ENCODE data around the gene SDR9C7.
"Not testable (repeated sequence)": the region's sequence is repeated elsewhere in the genome, so short reads cannot be mapped to it uniquely, and the experiment has no call there.

Gene SDR9C7

GRCh38 chr12:56953314-56953713 lies 19.1 kb upstream of the SDR9C7 start:
- DNase-seq (ENCODE audit: low read depth): no peak

DNA sequence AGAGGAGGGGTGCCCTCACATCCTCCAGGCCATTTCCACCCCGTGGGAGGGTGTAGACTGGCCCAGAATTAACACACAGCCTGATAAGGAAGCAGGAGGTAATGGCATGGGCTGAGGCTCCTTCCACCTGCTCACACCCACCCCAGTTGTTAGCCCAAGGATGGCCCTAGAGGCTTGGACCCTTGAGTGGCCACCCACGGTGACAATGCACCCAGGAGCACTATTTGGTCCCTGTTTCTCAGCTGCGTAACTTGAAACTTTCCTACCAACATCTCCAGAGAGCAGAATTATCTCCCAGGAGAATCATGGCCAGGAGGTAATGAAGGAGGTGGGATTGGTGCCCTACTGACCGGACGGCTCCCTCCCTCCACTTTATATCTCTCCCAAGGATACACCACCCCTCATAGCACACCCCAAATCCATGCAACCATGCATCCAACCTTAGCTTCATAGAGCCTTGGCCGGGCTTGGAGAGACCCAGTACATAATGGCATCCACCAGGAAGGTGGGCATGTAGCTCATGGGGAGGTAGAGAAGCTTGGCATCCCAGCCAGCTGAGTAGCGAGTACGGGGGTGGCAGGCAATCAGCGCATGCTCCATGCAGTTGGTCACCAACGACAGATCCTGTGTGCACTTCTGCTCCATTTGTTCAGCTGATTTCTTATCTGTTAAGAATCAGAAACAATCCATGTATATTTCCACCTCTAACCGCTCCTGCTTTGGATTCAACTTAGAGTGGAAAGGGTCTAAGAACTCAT lies 17.6 kb upstream of the SDR9C7 start:
- no peak for DNase-seq (ENCODE audit: low read depth)

DNA sequence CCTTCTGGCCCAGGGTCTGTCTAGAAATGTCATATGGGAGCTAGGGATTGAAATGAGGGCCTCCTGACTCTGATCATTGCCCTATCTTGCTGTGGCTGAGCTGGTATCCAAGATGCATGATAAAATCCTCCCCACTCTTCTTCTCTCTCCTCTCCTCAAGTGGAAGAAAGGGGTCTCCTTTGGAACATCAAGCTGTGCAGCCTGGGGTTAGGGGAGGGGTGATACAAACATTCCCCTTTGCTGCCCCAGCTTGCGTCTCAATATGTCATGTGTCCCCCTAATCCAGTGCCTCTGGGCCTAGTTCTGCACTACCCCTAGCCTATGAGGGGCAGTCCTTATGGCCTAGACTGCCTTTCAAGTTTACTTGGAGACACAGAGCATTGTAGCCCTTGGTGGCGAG lies 14.7 kb upstream of the SDR9C7 start:
- DNase-seq (ENCODE audit: low read depth): no peak

DNA sequence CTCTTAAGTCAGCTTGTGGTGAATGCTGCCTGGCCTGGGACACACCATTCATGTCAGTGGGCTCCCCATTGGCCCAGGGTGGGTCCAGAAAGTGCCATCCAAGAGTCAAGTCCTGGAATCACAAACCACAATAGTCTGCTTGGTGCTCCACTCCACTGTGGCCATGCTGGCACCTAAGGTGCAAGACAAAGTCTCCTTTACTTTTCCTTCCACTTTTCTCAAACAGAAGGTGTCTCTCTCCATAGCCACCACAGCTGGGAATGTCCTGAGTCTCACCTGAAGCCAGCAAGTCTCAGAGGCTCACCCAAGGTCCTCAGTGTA lies 14.2 kb upstream of the SDR9C7 start:
- DNase-seq (ENCODE audit: low read depth): no peak

DNA sequence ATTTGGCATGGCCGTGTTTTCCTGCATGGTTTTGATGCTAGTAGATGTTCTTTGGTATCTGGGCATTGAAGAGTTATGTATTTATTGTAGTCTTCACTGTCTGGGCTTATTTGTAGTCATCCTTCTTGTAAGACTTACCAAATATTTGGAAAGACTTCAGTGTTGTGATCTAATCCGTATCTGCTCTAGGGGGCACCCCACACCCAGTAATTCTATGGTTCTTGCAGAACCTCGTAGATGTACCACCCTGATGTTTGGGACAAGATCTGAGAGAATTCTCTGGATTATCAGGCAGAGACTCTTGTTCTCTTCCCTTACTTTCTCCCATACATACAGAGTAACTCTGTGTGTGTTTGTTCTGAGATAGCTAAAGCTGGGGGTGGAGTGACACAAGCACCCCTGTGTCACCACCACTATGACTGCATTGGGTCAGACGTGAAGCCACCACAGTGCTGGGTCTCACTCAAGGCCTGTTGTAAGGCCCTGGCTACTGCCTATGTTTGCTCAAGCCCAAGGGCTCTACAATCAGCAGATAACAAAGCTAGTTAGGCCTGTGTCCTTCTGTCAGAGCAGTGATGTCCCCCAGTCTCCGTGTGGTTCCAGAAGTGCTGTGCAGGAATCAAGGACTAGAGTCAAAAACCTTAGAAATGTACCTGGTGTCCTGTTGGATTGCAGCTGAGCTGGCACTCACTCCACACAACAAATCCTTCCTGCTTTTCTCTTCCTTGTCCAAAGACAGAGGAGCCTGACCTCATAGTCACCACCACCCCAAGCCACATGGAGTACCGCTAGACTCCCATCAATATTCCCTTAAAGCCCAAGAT lies 13.6 kb upstream of the SDR9C7 start:
- DNase-seq (ENCODE audit: low read depth): no peak

DNA sequence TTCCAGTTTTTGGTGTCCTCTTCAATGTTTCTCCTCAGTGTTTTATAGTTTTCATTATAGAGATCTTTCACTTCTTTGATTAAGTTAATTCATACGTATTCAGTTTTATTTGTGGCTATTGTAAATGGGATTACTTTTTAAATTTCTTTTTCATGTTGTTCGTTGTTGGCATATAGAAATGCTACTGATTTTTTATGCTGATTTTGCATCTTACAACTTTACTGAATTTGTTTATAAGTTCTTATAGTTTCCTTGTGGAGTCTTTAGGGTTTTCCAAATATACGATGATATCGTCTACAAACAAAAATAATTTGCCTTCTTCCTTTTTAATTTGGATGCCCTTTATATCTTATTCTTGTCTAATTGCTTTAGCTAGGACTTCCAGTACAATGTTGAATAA lies 9.7 kb upstream of the SDR9C7 start:
- DNase-seq (ENCODE audit: low read depth): no peak

DNA sequence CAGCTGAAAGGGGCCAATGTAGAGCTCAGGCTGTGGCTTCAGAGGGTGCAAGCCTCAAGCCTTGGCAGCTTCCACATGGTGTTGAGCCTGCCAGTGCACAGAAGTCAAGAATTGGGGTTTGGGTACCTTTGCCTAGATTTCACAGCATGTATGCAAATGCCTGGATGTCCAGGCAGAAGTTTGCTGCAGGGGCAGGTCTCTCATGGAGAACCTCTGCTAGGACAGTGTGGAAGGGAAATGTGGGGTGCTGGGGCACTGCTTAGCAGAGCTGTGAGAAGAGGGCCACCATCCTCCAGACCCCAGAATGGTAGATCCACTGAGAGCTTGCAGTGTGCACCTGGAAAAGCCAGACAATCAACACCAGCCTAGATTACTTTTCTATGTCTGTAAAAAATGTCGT lies 9.2 kb upstream of the SDR9C7 start:
- DNase-seq (ENCODE audit: low read depth): not testable (repeated sequence)

DNA sequence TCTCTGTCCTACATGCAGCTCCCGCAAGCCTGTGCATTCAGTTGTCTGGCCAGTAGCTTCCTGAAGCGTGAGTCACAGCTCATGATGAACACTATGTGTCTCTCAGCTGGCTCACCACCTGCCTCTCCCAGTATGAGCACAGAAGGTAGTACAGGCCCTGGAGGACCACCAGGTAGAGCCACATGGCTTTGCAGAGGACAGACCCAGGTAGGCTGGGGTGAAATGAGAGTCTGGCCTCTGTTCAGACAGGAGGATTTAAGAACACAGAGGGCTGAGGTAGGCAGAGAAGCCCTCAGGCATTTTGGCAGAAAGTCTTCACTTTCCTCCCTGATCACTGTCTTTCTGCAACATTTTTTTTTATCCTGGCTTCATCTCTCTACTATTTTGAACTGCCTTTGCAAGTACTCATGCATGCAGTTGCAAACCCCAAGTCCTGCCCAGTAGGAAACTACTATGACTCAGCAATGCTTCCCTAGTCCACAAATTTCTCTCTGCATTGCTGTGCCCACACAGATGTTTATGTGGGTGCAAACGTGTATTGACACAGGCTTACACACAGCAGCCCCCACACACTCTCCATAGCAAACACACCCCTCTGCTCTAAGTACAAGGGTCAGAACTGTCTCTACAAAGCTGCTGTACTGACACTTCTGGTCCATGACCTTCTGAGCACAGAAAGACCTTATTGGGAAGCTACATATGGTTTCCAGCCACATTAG lies 7.2 kb upstream of the SDR9C7 start:
- DNase-seq (ENCODE audit: low read depth): no peak

- DNase-seq (ENCODE audit: low read depth): not testable (repeated sequence)
Observed at GRCh38 chr12:56940942-56941298, 6.7 kb upstream of the SDR9C7 start.

GRCh38 chr12:56935752-56936151 lies 1.5 kb upstream of the SDR9C7 start:
- no peak for DNase-seq (ENCODE audit: low read depth)

- DNase-seq (ENCODE audit: low read depth): no peak
Observed at GRCh38 chr12:56935157-56935556, 949 bp upstream of the SDR9C7 start.

DNA sequence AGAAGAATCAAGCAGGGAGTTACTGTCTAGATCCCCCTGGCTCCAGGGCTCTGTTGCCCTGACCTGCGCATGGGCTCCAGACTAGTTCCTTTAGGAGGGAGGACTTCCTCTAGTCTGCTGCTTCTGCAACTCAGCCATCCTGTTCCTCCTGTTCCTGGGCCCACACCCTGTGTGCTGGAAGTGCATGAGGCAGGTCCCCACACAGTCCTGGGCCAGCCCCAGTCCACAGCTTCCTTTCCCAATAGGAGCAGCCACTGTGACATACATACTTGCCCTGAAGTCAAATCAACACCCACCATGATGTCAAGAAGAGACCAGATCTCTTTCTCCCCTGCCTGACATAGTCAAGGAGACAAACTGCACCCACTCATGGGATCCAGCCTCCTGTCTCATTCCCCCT lies 1.3 kb downstream of the SDR9C7 start:
- DNase-seq (ENCODE audit: low read depth): no peak

GRCh38 chr12:56932146-56932545 lies 2.1 kb downstream of the SDR9C7 start:
- DNase-seq (ENCODE audit: low read depth): no peak

DNA sequence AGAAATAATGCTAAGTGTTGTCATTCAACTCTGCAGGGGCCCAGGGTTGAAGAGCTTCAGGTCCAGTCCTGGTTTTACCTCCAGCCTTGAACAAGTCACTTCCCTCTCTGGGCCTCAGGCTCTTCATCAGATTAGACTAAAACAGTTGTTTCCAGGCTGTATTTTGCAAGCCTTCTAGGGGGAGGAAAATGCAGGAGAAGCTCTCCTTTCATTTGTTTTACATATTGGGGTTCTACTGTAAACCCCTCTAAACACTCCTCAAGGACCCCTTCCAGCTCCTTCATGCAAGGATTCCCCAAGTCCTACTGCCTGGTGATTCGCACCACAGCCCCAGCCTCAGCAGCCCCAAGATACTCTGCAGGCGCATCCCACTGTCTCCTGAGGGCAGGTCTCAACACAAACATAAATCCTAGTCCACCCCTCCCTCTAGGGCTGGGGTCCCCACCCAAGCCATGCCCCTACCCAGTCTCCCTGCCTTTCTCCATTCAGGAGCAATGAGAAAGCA lies 2.7 kb downstream of the SDR9C7 start:
- DNase-seq (ENCODE audit: low read depth): no peak

GRCh38 chr12:56930241-56930640 lies 4.0 kb downstream of the SDR9C7 start:
- no peak for DNase-seq (ENCODE audit: low read depth)

- DNase-seq (ENCODE audit: low read depth): no peak
Observed at GRCh38 chr12:56929780-56930179, 4.4 kb downstream of the SDR9C7 start.

- DNase-seq (ENCODE audit: low read depth): no peak
Observed at GRCh38 chr12:56928262-56928661, 5.9 kb downstream of the SDR9C7 start.

DNA sequence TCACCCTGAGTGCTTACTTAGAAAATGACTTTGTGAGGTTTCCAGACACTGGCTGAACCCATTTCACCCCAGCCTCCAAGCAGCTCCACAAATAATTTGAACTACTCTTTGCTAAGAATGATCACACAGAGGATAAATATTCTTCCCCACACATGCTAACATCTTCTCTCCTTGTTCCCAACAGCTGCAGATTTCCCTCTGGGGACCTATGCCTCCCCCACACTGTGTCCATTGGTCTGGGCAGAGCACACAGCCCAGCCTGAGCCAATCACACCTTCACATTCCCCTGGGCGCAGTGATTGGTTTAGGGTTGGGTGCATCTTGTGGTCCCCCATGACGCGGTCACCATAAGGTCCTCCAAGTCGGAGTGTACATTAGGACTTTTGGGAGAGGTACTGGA lies 6.9 kb downstream of the SDR9C7 start:
- DNase-seq (ENCODE audit: low read depth): no peak

- DNase-seq (ENCODE audit: low read depth): no peak
Observed at GRCh38 chr12:56922031-56922430, 12.2 kb downstream of the SDR9C7 start.

DNA sequence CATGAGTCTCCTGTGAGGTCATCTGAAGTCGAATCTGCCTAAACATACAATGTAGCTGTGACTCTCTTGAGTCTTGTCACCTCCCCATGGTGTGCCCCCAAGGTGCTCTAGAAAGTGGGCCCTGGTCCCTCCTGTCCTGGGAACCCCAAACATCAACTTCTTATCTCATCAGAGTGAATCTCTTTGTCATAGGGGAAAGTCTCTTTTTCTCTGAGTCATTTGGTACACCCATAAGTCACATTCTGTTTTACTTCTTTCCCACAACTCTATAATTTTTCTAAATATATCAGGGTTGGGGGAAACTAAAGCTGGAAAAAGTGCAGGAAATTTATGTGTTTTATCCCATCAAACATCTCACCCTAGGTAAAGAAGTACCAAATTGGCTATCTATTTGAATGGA lies 12.9 kb downstream of the SDR9C7 start:
- no peak for DNase-seq (ENCODE audit: low read depth)

DNA sequence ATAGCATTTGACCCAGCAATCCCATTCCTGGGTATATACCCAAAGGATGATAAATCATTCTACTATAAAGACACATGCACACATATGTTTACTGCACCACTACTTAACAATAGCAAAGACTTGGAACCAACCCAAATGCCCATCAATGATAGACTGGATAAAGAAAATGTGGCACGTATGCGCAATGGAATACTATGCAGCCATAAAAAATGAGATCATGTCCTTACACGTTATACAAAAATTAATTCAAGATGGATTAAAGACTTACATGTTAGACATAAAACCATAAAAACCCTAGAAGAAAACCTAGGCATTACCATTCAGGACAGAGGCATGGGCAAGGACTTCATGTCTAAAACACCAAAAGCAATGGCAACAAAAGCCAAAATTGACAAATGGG lies 16.1 kb downstream of the SDR9C7 start:
- not testable (repeated sequence) for DNase-seq (ENCODE audit: low read depth)

GRCh38 chr12:56916996-56917333 lies 17.2 kb downstream of the SDR9C7 start:
- DNase-seq (ENCODE audit: low read depth): no peak

All from activated T-cell treated with anti-CD3 and anti-CD28 coated beads for 1 hour (primary cell).